IMR-90 (cell line): ENCODE data around the gene VEGFC. TPM values are rescaled to one million over a fixed set of nuclear protein-coding genes. Genes with fewer than 3 reads are reported as not detected.
A peak's percentile ranks its signal among the peaks of the same experiment; 100 is the strongest.

Experiments
- ATAC-seq: fragments of 200-7000 bp; cut with Tn5 transposase; 2 replicates; pipeline ENCODE4 v1.9.1; 2020; ENCODE audit warnings: low read depth, mild to moderate bottlenecking, moderate library complexity
- BruUV-seq: library from RNA; stranded (reverse); fragments of 400-500 nt; replicated peaks from 2 replicates; lab custom pipeline; 2021; lab: Mats Ljungman, UMichigan
- CTCF ChIA-PET: fragments of 300-600 bp; formaldehyde crosslinking; extraction: SDS; loops from one replicate; lab custom pipeline; 2021; ENCODE audit warnings: antibody characterized with exemption; lab: Yijun Ruan, JAX
- POLR2A ChIA-PET: fragments of 300-600 bp; sonication (Branson Sonifier 250); formaldehyde crosslinking; loops from one replicate; lab custom pipeline; 2022; ENCODE audit warnings: antibody characterized with exemption; ENCODE audit not compliant: unreplicated experiment; lab: Charles Lee
- DNase-seq: peaks from one replicate; pipeline ENCODE4 v3.0.0; 2013
- H2AFZ ChIP-seq: replicated peaks from 2 replicates; pipeline ENCODE3; 2013; ENCODE audit warnings: low read length, mild to moderate bottlenecking; ENCODE audit not compliant: poor library complexity
- H2AK5ac ChIP-seq: 2 replicates; pipeline ENCODE4 v1.6.1; 2013; ENCODE audit warnings: low read depth, low read length, inconsistent platforms
- H2AK9ac ChIP-seq: replicated peaks from 2 replicates; pipeline ENCODE3; 2013; ENCODE audit warnings: mild to moderate bottlenecking, low read depth, low read length, moderate library complexity; ENCODE audit not compliant: poor library complexity
- H2BK120ac ChIP-seq: 2 replicates; pipeline ENCODE4 v1.6.1; 2013; ENCODE audit warnings: low read depth, low read length, inconsistent platforms
- H2BK15ac ChIP-seq: 3 replicates; pipeline ENCODE4 v1.6.1; 2013; ENCODE audit warnings: low read depth, low read length, inconsistent platforms
- H2BK20ac ChIP-seq: 2 replicates; pipeline ENCODE4 v1.6.1; 2013; ENCODE audit warnings: low read depth, mild to moderate bottlenecking, inconsistent platforms, low read length, moderate library complexity
- H2BK5ac ChIP-seq: 2 replicates; pipeline ENCODE4 v1.6.1; 2013; ENCODE audit warnings: mild to moderate bottlenecking, low read depth, low read length, inconsistent platforms; ENCODE audit not compliant: poor library complexity, severe bottlenecking
- H3K14ac ChIP-seq: replicated peaks from 2 replicates; pipeline ENCODE4 v1.6.1; 2013; ENCODE audit warnings: low read depth, low read length, inconsistent platforms
- H3K18ac ChIP-seq: 2 replicates; pipeline ENCODE4 v1.6.1; 2013; ENCODE audit warnings: low read depth, low read length, control low read depth
- H3K23ac ChIP-seq: 2 replicates; pipeline ENCODE4 v1.6.1; 2013; ENCODE audit warnings: low read depth, low read length, inconsistent platforms
- H3K27ac ChIP-seq: 2 replicates; pipeline ENCODE4 v1.5.1; 2013; ENCODE audit warnings: mild to moderate bottlenecking, control low read depth, low read length; ENCODE audit not compliant: insufficient read depth
- H3K27me3 ChIP-seq: 2 replicates; pipeline ENCODE4 v1.6.1; 2013; ENCODE audit warnings: low read length; ENCODE audit not compliant: control insufficient read depth, insufficient read depth
- H3K36me3 ChIP-seq: 2 replicates; pipeline ENCODE4 v1.6.1; 2013; ENCODE audit warnings: low read length, mixed read lengths; ENCODE audit not compliant: control insufficient read depth, insufficient read depth
- H3K4ac ChIP-seq: 2 replicates; pipeline ENCODE4 v1.6.1; 2013; ENCODE audit warnings: low read depth, low read length, inconsistent platforms
- H3K4me1 ChIP-seq: 2 replicates; pipeline ENCODE4 v1.6.1; 2013; ENCODE audit warnings: low read length, mixed read lengths; ENCODE audit not compliant: control insufficient read depth, insufficient read depth
- H3K4me2 ChIP-seq: 2 replicates; pipeline ENCODE4 v1.6.1; 2013; ENCODE audit warnings: low read depth, mild to moderate bottlenecking, control low read depth, low read length, moderate library complexity
- H3K4me3 ChIP-seq: 2 replicates; pipeline ENCODE4 v1.5.1; 2013; ENCODE audit warnings: low read depth, mild to moderate bottlenecking, control low read depth, low read length, moderate library complexity; ENCODE audit not compliant: insufficient read depth
- H3K56ac ChIP-seq: 2 replicates; pipeline ENCODE4 v1.6.1; 2013; ENCODE audit warnings: low read length, inconsistent platforms; ENCODE audit not compliant: insufficient read depth; ENCODE audit errors: extremely low read depth
- H3K79me1 ChIP-seq, 2 experiments: 2 replicates each; pipeline ENCODE4 v1.6.1; 2013; ENCODE audit warnings: low read length in 2 of 2, inconsistent platforms in 1 of 2, low read depth in 1 of 2
- H3K9ac ChIP-seq: 2 replicates; pipeline ENCODE4 v1.6.1; 2013; ENCODE audit warnings: low read depth, low read length, control low read depth
- H3K9me1 ChIP-seq: 2 replicates; pipeline ENCODE4 v1.6.1; 2013; ENCODE audit warnings: low read length, inconsistent platforms; ENCODE audit not compliant: insufficient read depth
- H3K9me3 ChIP-seq: 2 replicates; pipeline ENCODE4 v1.6.1; 2013; ENCODE audit warnings: low read length; ENCODE audit not compliant: control insufficient read depth, insufficient read depth
- H4K20me1 ChIP-seq: 2 replicates; pipeline ENCODE4 v1.6.1; 2013; ENCODE audit warnings: low read length, inconsistent platforms; ENCODE audit not compliant: insufficient read depth
- H4K5ac ChIP-seq: 2 replicates; pipeline ENCODE4 v1.6.1; 2013; ENCODE audit warnings: mild to moderate bottlenecking, low read depth, low read length, control low read depth
- H4K8ac ChIP-seq, 2 experiments: 2 replicates each; pipeline ENCODE4 v1.6.1; 2013; ENCODE audit warnings: low read depth in 2 of 2, low read length in 2 of 2, control low read depth in 1 of 2, inconsistent platforms in 1 of 2
- H4K91ac ChIP-seq: 2 replicates; pipeline ENCODE4 v1.6.1; 2013; ENCODE audit warnings: low read depth, low read length, inconsistent platforms; ENCODE audit not compliant: insufficient read depth
- CEBPB ChIP-seq: IDR thresholded peaks from 2 replicates; pipeline ENCODE4 v1.6.1; 2012; ENCODE audit warnings: low read depth, low read length, improper control_type of control experiment
- USF2 ChIP-seq: fragments of 150-350 bp; IDR thresholded peaks from 2 replicates; pipeline ENCODE4 v1.6.1; 2017; ENCODE audit warnings: mild to moderate bottlenecking, antibody characterized with exemption, low read length, low read depth
- WGBS, 2 experiments: methylation state at CpG; one replicate each; pipeline versions ENCODE4 v1.1.5 to v1.1.7; 2013; ENCODE audit warnings: missing lambda C conversion rate in 2 of 2; ENCODE audit not compliant: insufficient read length in 1 of 2; ENCODE audit errors: extremely low coverage in 2 of 2; 5-methylcytosine and 5-hydroxymethylcytosine counted together
- dilution Hi-C: fragments of 300-500 bp; cut with HindIII; formaldehyde crosslinking; loops from one replicate; pipeline ENCODE4 v1.14.3; 2018; ENCODE audit warnings: low sequenced_read_pairs; ENCODE audit not compliant: unreplicated experiment
- in situ Hi-C: fragments of 300-500 bp; cut with MboI; formaldehyde crosslinking; loops from 3 replicates; pipeline ENCODE4 v1.14.3; 2019; ENCODE audit warnings: low sequenced_read_pairs, inconsistent platforms, mixed read lengths
- intact Hi-C: fragments of 100-400 bp; cut with micrococcal nuclease; formaldehyde crosslinking; loops from 2 replicates; pipeline ENCODE4 v1.10.0; 2022
- polyA plus RNA-seq, 3 experiments: library from polyadenylated mRNA; depleted of rRNA; stranded (reverse); fragments of >200 nt; gene quantifications; 2 replicates each; pipeline ENCODE4 v1.2.3, GENCODE V29; 2012; ENCODE audit warnings: low replicate concordance in 1 of 3
- total RNA-seq: library from RNA; depleted of rRNA; stranded (reverse); fragments of >200 nt; gene quantifications from 2 replicates; pipeline ENCODE4 v1.2.3, GENCODE V29; 2012

The VEGFC gene
- total and polyA plus RNA-seq, 2 of the 4 experiments (the other 2 are of a cell fraction): 22.9 to 49.7 TPM

DNA sequence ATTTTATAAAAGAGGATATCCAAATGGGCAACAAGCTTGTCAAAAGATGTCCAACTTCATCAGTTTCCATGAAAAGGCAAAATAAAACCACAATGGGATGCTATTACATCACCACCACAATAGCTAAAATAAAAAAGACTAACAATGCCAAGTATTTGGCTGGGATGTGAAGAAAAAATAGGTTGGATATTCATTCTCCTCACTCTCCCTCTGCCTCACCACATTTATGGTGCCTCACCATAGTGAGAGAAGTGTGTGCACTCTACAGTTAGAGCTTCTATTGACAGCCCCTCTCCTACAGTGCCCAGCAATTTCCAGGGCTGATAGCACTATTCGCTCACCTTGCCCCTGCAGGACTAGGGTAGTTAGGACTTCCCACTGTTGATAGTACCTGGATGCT is 25.5 kb downstream of the VEGFC start:
- Histone ChIP-seq H4K91ac (no peak overlapping the region), H3K4me1 (peaks cover 11% of the 10 kb centered on the region), H3K27me3 (no peaks in the 10 kb centered on the region), H3K9me3 (no peaks in the 10 kb centered on the region), H3K18ac (no peak overlapping the region), H4K20me1 (peaks cover 68% of the 10 kb centered on the region; the same call in 1 of the 2 replicates), H4K5ac (no peak overlapping the region), H3K9me1 (peaks cover 10% of the 10 kb centered on the region), H3K9ac (no peak overlapping the region), H2BK5ac (peak overlapping the region; percentile 55), H3K79me1 (peaks cover 0 to 23% of the 10 kb centered on the region in 2 experiments; a peak in 3 of 4 replicates), H3K4me3 (no peak overlapping the region), H3K23ac (no peak overlapping the region), H3K14ac (no peak overlapping the region), H2AK5ac (no peak overlapping the region; the same call in 1 of the 2 replicates), H2BK120ac (no peak overlapping the region), H3K4me2 (no peak overlapping the region; the same call in 1 of the 2 replicates), H2AFZ (no peak overlapping the region), H2AK9ac (no peak overlapping the region), H3K4ac (0 out of 2 replicates have a peak overlapping the region, but pooled peaks have one; percentile 19), H4K8ac (peak overlapping the region in 1 of 2 experiments; percentile 19; a peak in 1 of 4 replicates), H3K36me3 (no peaks in the 10 kb centered on the region), H3K27ac (no peak overlapping the region), H2BK15ac (no peak overlapping the region), H3K56ac (no peak overlapping the region), H2BK20ac (no peak overlapping the region)
- TF ChIP-seq CEBPB (peak; percentile 24; the same call in 1 of the 2 replicates), USF2 (no peak)
- no CpG with 5 or more reads among the region's 1 CpG for WGBS, 2 experiments
- intact Hi-C loops: no loop called here
- ATAC-seq (no peak), DNase-seq (peak; percentile 33)
- BruUV-seq: no TSS peak
- ChIA-PET POLR2A (no interaction called here), CTCF (interaction anchor here (0.6 to 0.7 kb wide), 2 partner anchors 277 to 378 kb away, joined by 3 read pairs; no protein-coding TSS in a partner anchor)
- dilution Hi-C loops: no loop called here
- in situ Hi-C loops: no loop called here
